NCI-H1105 (cell line): ENCODE data around the gene CCNE1.
"Not testable (repeated sequence)": the region's sequence is repeated elsewhere in the genome, so short reads cannot be mapped to it uniquely, and the experiment has no call there.

Source experiments
- DNase-seq: peaks from one replicate; lab custom pipeline; 2025; lab: John Stamatoyannopoulos, UW

The CCNE1 gene

GRCh38 chr19:29787281-29787680 lies 24.5 kb upstream of the CCNE1 start:
- DNase-seq: no peak

- no peak for DNase-seq
Measured at GRCh38 chr19:29789007-29789406, 22.8 kb upstream of the CCNE1 start.

- DNase-seq: no peak
Measured at GRCh38 chr19:29793116-29793727, 18.6 kb upstream of the CCNE1 start.

GRCh38 chr19:29794490-29794889 lies 17.3 kb upstream of the CCNE1 start:
- DNase-seq: not testable (repeated sequence)

GRCh38 chr19:29795461-29796172 lies 16.2 kb upstream of the CCNE1 start:
- DNase-seq: no peak

- DNase-seq: no peak
Measured at GRCh38 chr19:29796173-29796573, 15.6 kb upstream of the CCNE1 start.

GRCh38 chr19:29798774-29799497 lies 12.9 kb upstream of the CCNE1 start:
- DNase-seq: no peak

- DNase-seq: no peak
Measured at GRCh38 chr19:29800100-29800825, 11.5 kb upstream of the CCNE1 start.

- DNase-seq: not testable (repeated sequence)
Measured at GRCh38 chr19:29803951-29804350, 7.8 kb upstream of the CCNE1 start.

GRCh38 chr19:29804493-29804892 lies 7.3 kb upstream of the CCNE1 start:
- no peak for DNase-seq

- DNase-seq: no peak
Measured at GRCh38 chr19:29805031-29805965, 6.5 kb upstream of the CCNE1 start.

- DNase-seq: no peak
Measured at GRCh38 chr19:29806098-29806866, 5.5 kb upstream of the CCNE1 start.

GRCh38 chr19:29807178-29807577 lies 4.6 kb upstream of the CCNE1 start:
- DNase-seq: no peak

GRCh38 chr19:29807870-29808405 lies 3.9 kb upstream of the CCNE1 start:
- DNase-seq: no peak

GRCh38 chr19:29809795-29810503 lies 1.8 kb upstream of the CCNE1 start:
- no peak for DNase-seq

GRCh38 chr19:29810504-29810871 lies 1.3 kb upstream of the CCNE1 start:
- peak; percentile 12 for DNase-seq

GRCh38 chr19:29812080-29812880 lies 489 bp downstream of the CCNE1 start:
- DNase-seq: no peak

GRCh38 chr19:29812881-29813275 lies 1.1 kb downstream of the CCNE1 start:
- DNase-seq: no peak

- DNase-seq: no peak
Measured at GRCh38 chr19:29813642-29814041, 1.9 kb downstream of the CCNE1 start.
